OCI-LY3 (cell line): ENCODE data around the gene C10orf71.

Experiments used
- H2AFZ ChIP-seq: fragments of 200-600, 300-600 bp; shearing (Covaris generic); 2 replicates; pipeline ENCODE4 v1.6.0; 2014; ENCODE audit warnings: antibody characterized with exemption, low read depth, low read length
- H3K27ac ChIP-seq: fragments of 200-600, 300-600 bp; sonication (generic); 2 replicates; pipeline ENCODE4 v1.5.1; 2014; ENCODE audit warnings: mild to moderate bottlenecking, low read length, moderate library complexity, mixed read lengths
- H3K27me3 ChIP-seq: fragments of 200-600, 300-600 bp; sonication (generic); 2 replicates; pipeline ENCODE4 v1.6.1; 2014; ENCODE audit warnings: low read depth, low read length, mixed read lengths
- H3K36me3 ChIP-seq: fragments of 200-600, 300-600 bp; sonication (generic); replicated peaks from 2 replicates; pipeline ENCODE3; 2014; ENCODE audit warnings: low read depth, low read length, mixed read lengths
- H3K4me1 ChIP-seq: fragments of 300-600, 200-600 bp; sonication (generic); 2 replicates; pipeline ENCODE4 v1.6.1; 2014; ENCODE audit warnings: low read length, mixed read lengths
- H3K4me2 ChIP-seq: fragments of 200-600, 300-600 bp; sonication (generic); 2 replicates; pipeline ENCODE4 v1.6.1; 2014; ENCODE audit warnings: low read length, mixed read lengths
- H3K4me3 ChIP-seq: fragments of 300-600, 200-600 bp; sonication (generic); 2 replicates; pipeline ENCODE4 v1.5.1; 2014; ENCODE audit warnings: antibody characterized with exemption, mild to moderate bottlenecking, low read length, moderate library complexity
- H3K79me2 ChIP-seq: fragments of 300-600, 200-600 bp; shearing (Covaris generic); 2 replicates; pipeline ENCODE4 v1.6.1; 2014; ENCODE audit warnings: mild to moderate bottlenecking, low read length, mixed read lengths
- H3K9ac ChIP-seq: fragments of 300-600, 200-600 bp; shearing (Covaris generic); 2 replicates; pipeline ENCODE4 v1.6.0; 2014; ENCODE audit warnings: mild to moderate bottlenecking, low read length, moderate library complexity
- H3K9me3 ChIP-seq: fragments of 200-600, 300-600 bp; shearing (Covaris generic); 2 replicates; pipeline ENCODE4 v1.6.1; 2014; ENCODE audit warnings: low read length, mixed read lengths; ENCODE audit not compliant: insufficient read depth
- H4K20me1 ChIP-seq: fragments of 200-600, 300-600 bp; sonication (generic); 2 replicates; pipeline ENCODE4 v1.6.1; 2016; ENCODE audit warnings: low read length, mixed read lengths; ENCODE audit not compliant: insufficient read depth
- CTCF ChIP-seq: fragments of 200-600, 300-600 bp; sonication (generic); IDR thresholded peaks from 2 replicates; pipeline ENCODE4 v1.5.1; 2014; ENCODE audit warnings: antibody characterized with exemption, low read length, low read depth
- EZH2phosphoT487 ChIP-seq: fragments of 200-600 bp; shearing (Covaris generic); IDR thresholded peaks from 2 replicates; pipeline ENCODE4 v1.6.1; 2018; ENCODE audit warnings: antibody characterized with exemption, mixed run types, low read depth

The C10orf71 gene

DNA sequence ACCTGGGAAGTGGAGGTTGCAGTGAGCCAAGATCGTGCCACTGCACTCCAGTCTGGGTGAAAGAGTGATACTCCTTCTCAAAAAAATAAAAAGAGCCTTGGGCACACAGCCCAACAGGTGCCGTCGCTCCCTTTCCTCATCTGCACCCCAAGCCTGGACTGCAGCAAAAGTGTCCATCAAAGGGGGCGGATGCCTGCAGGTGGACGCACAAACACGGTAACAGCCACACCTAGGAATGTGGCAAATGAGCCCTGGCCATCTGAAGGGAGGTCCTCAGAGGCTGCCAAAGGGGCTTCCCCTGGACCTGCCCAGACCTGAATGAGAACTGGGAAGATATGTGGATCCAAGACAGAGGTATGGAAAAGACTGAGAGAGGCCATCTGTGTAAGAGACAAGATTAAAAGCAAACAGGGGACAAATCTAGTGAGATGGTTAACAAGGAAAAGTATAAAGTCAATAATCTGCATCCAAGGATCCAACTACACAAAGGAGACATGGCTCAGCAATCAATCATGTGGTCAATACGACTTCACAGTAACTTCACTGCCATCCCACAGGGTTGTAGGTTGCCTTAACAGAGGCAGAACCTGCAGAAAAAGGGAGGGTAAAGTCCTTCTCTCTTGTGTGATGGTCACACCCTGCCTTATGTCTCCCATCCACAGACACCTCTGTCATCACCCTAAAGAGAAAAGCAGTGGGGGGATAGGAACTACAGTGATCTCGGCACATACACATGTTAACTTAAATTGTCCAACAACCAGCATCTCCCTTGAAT lies 71.5 kb downstream of the C10orf71 start:
- H3K27ac ChIP-seq = no peak overlapping the region
- H3K9me3 ChIP-seq = no peaks in the 10 kb centered on the region
- H3K4me3 ChIP-seq = no peak overlapping the region
- H3K4me2 ChIP-seq = no peak overlapping the region
- H4K20me1 ChIP-seq = no peaks in the 10 kb centered on the region
- peaks cover 19% of the 10 kb centered on the region; the same call in 1 of the 2 replicates for H3K27me3 ChIP-seq
- no peaks in the 10 kb centered on the region for H3K36me3 ChIP-seq
- no peaks in the 10 kb centered on the region for H3K4me1 ChIP-seq
- H3K79me2 ChIP-seq = no peaks in the 10 kb centered on the region
- H3K9ac ChIP-seq = no peak overlapping the region
- H2AFZ ChIP-seq = no peak overlapping the region
- TF ChIP-seq CTCF = no peak
- TF ChIP-seq EZH2phosphoT487 = no peak

- Histone ChIP-seq H3K9me3 (no peaks in the 10 kb centered on the region), H3K27ac (no peak overlapping the region), H3K9ac (no peak overlapping the region), H3K27me3 (peaks cover 14% of the 10 kb centered on the region; the same call in 1 of the 2 replicates), H3K4me2 (no peak overlapping the region), H4K20me1 (no peaks in the 10 kb centered on the region), H3K36me3 (no peaks in the 10 kb centered on the region), H2AFZ (no peak overlapping the region), H3K4me3 (no peak overlapping the region), H3K79me2 (no peaks in the 10 kb centered on the region), H3K4me1 (no peaks in the 10 kb centered on the region)
- no peak for TF ChIP-seq CTCF
- no peak for TF ChIP-seq EZH2phosphoT487
Measured at GRCh38 chr10:49371967-49372366, 73.0 kb downstream of the C10orf71 start.

- H3K4me2 ChIP-seq = no peak overlapping the region
- H3K4me3 ChIP-seq = no peak overlapping the region
- peaks cover 6% of the 10 kb centered on the region; the same call in 1 of the 2 replicates for H3K27me3 ChIP-seq
- H2AFZ ChIP-seq = no peak overlapping the region
- no peak for TF ChIP-seq EZH2phosphoT487
- TF ChIP-seq CTCF = no peak
- H3K27ac ChIP-seq = no peak overlapping the region
- H4K20me1 ChIP-seq = no peaks in the 10 kb centered on the region
- H3K9me3 ChIP-seq = no peaks in the 10 kb centered on the region
- no peaks in the 10 kb centered on the region for H3K4me1 ChIP-seq
- no peaks in the 10 kb centered on the region for H3K79me2 ChIP-seq
- H3K36me3 ChIP-seq = no peaks in the 10 kb centered on the region
- H3K9ac ChIP-seq = no peak overlapping the region
Measured at GRCh38 chr10:49373361-49373760, 74.4 kb downstream of the C10orf71 start.

- no peaks in the 10 kb centered on the region for H3K36me3 ChIP-seq
- H3K9me3 ChIP-seq = no peaks in the 10 kb centered on the region
- H3K27ac ChIP-seq = no peak overlapping the region
- no peak overlapping the region for H3K4me2 ChIP-seq
- no peaks in the 10 kb centered on the region for H4K20me1 ChIP-seq
- TF ChIP-seq CTCF (no peak), EZH2phosphoT487 (no peak)
- peaks cover 4% of the 10 kb centered on the region; the same call in 1 of the 2 replicates for H3K27me3 ChIP-seq
- no peaks in the 10 kb centered on the region for H3K79me2 ChIP-seq
- H3K4me3 ChIP-seq = no peak overlapping the region
- H3K9ac ChIP-seq = no peak overlapping the region
- H2AFZ ChIP-seq = no peak overlapping the region
- no peaks in the 10 kb centered on the region for H3K4me1 ChIP-seq
Measured at GRCh38 chr10:49374740-49375139, 75.8 kb downstream of the C10orf71 start.
